DMS53 (cell line): ENCODE results near the gene MTSS2.

Experiments
- DNase-seq: peaks from one replicate; lab custom pipeline; 2025; lab: John Stamatoyannopoulos, UW

Gene MTSS2

GRCh38 chr16:70685938-70686375, at the start of gene MTSS2:
TSS of gene MTSS2 (minus strand) at chr16:70686053. CDS start at chr16:70685791, 262 bp downstream.
- DNase-seq: peak; percentile 88

- DNase-seq: no peak
These were observed 49.5 kb upstream of the MTSS2 start for GRCh38 chr16:70735141-70735979.

- DNase-seq: no peak
These were observed 48.8 kb upstream of the MTSS2 start for GRCh38 chr16:70734522-70735095.

- no peak for DNase-seq
These were observed 45.1 kb upstream of the MTSS2 start for GRCh38 chr16:70730944-70731343.

- DNase-seq: no peak
These were observed 44.2 kb upstream of the MTSS2 start for GRCh38 chr16:70730031-70730430.

GRCh38 chr16:70729292-70729691, 43.4 kb upstream of the MTSS2 start:
- DNase-seq: no peak

GRCh38 chr16:70728150-70728549, 42.3 kb upstream of the MTSS2 start:
- DNase-seq: no peak

GRCh38 chr16:70726892-70727361, 41.1 kb upstream of the MTSS2 start:
- no peak for DNase-seq

- no peak for DNase-seq
These were observed 40.3 kb upstream of the MTSS2 start for GRCh38 chr16:70725912-70726828.

GRCh38 chr16:70725024-70725911, 39.4 kb upstream of the MTSS2 start:
- DNase-seq: no peak

GRCh38 chr16:70724146-70725023, 38.5 kb upstream of the MTSS2 start:
- DNase-seq: no peak

- DNase-seq: no peak
These were observed 37.9 kb upstream of the MTSS2 start for GRCh38 chr16:70723740-70724145.

GRCh38 chr16:70721202-70721963, 35.5 kb upstream of the MTSS2 start:
- no peak for DNase-seq

GRCh38 chr16:70720425-70721201, 34.8 kb upstream of the MTSS2 start:
- DNase-seq: no peak

GRCh38 chr16:70717065-70717464, 31.2 kb upstream of the MTSS2 start:
- DNase-seq: no peak

GRCh38 chr16:70715860-70716357, 30.1 kb upstream of the MTSS2 start:
- DNase-seq: no peak

- no peak for DNase-seq
These were observed 29.4 kb upstream of the MTSS2 start for GRCh38 chr16:70715055-70715858.
